HG03460 (cell line): ENCODE results near the gene NUDT3.
"Not testable (repeated sequence)": the region's sequence is repeated elsewhere in the genome, so short reads cannot be mapped to it uniquely, and the experiment has no call there.

Source experiments
- ATAC-seq: cut with Tn5 transposase; IDR thresholded peaks from one replicate; pipeline ENCODE4 v1.9.1; 2021; ENCODE audit not compliant: unreplicated experiment

Gene NUDT3

GRCh38 chr6:34324221-34324620, 68.2 kb downstream of the NUDT3 start:
- ATAC-seq, result not testable (repeated sequence)

GRCh38 chr6:34323300-34323699, 69.2 kb downstream of the NUDT3 start:
- ATAC-seq, result no peak

GRCh38 chr6:34322732-34323131, 69.7 kb downstream of the NUDT3 start:
- no peak for ATAC-seq

- ATAC-seq, result no peak
Measured at GRCh38 chr6:34321821-34322220, 70.6 kb downstream of the NUDT3 start.

- ATAC-seq, result no peak
Measured at GRCh38 chr6:34319471-34319885, 73.0 kb downstream of the NUDT3 start.

- no peak for ATAC-seq
Measured at GRCh38 chr6:34318499-34319470, 73.7 kb downstream of the NUDT3 start.

GRCh38 chr6:34317882-34318498, 74.5 kb downstream of the NUDT3 start:
- ATAC-seq, result no peak

- no peak for ATAC-seq
Measured at GRCh38 chr6:34317172-34317477, 75.3 kb downstream of the NUDT3 start.

- ATAC-seq, result no peak
Measured at GRCh38 chr6:34316431-34317171, 75.9 kb downstream of the NUDT3 start.

- no peak for ATAC-seq
Measured at GRCh38 chr6:34315780-34316179, 76.7 kb downstream of the NUDT3 start.

- no peak for ATAC-seq
Measured at GRCh38 chr6:34315256-34315655, 77.2 kb downstream of the NUDT3 start.

- no peak for ATAC-seq
Measured at GRCh38 chr6:34312259-34312658, 80.2 kb downstream of the NUDT3 start.

- no peak for ATAC-seq
Measured at GRCh38 chr6:34310817-34311216, 81.7 kb downstream of the NUDT3 start.

- ATAC-seq, result no peak
Measured at GRCh38 chr6:34308483-34308882, 84.0 kb downstream of the NUDT3 start.

GRCh38 chr6:34305982-34306708, 86.3 kb downstream of the NUDT3 start:
- ATAC-seq, result no peak

- ATAC-seq, result no peak
Measured at GRCh38 chr6:34305497-34305896, 87.0 kb downstream of the NUDT3 start.

- no peak for ATAC-seq
Measured at GRCh38 chr6:34304164-34304563, 88.3 kb downstream of the NUDT3 start.

- ATAC-seq, result no peak
Measured at GRCh38 chr6:34302929-34303328, 89.5 kb downstream of the NUDT3 start.

- ATAC-seq, result no peak
Measured at GRCh38 chr6:34301408-34301807, 91.1 kb downstream of the NUDT3 start.

- no peak for ATAC-seq
Measured at GRCh38 chr6:34300332-34300751, 92.1 kb downstream of the NUDT3 start.

- ATAC-seq, result no peak
Measured at GRCh38 chr6:34298941-34299340, 93.5 kb downstream of the NUDT3 start.
